Measurements from ENCODE around the gene PLXNC1. TPM values are rescaled to one million over a fixed set of nuclear protein-coding genes. Genes with fewer than 3 reads are reported as not detected.
A peak's percentile ranks its signal among the peaks of the same experiment; 100 is the strongest.

Gene PLXNC1
- total and polyA plus RNA-seq, 3 donors from 2014 or later: 36.5 to 201 (median 96.5) TPM

GRCh38 chr12:94263011-94263811 lies 114.8 kb downstream of the PLXNC1 start:
- intact Hi-C loops (cut with DNase I; ENCODE audit: low total_unique reads): no loop called here
- peaks cover 36% of the 10 kb centered on the region for H3K4me1 ChIP-seq
- H3K27me3 ChIP-seq: no peaks in the 10 kb centered on the region
- H3K4me3 ChIP-seq: peak overlapping the region; percentile 47 to 51
- H3K9me3 ChIP-seq: no peaks in the 10 kb centered on the region
- DNase-seq: no peak
- TF ChIP-seq CTCF (IDR thresholded peaks at IDR 0.05) (no peak), POLR2A (IDR thresholded peaks at IDR 0.05) (no peak)
- peak overlapping the region; percentile 90 to 94 for H3K27ac ChIP-seq
- H3K36me3 ChIP-seq (ENCODE audit: low read depth, missing control alignments): no peaks in the 10 kb centered on the region
- 72 to 75% methylated on average over 3 to 14 of the region's 14 CpGs for WGBS, 2 donors

GRCh38 chr12:94263905-94264561 lies 115.7 kb downstream of the PLXNC1 start:
- peak overlapping the region; percentile 90 to 94 for H3K27ac ChIP-seq

GRCh38 chr12:94264736-94265485 lies 116.5 kb downstream of the PLXNC1 start:
- intact Hi-C loops (cut with DNase I; ENCODE audit: low total_unique reads): no loop called here
- DNase-seq: no peak
- H3K27ac ChIP-seq: no peak overlapping the region
- H3K9me3 ChIP-seq: no peaks in the 10 kb centered on the region
- H3K27me3 ChIP-seq: no peaks in the 10 kb centered on the region
- H3K36me3 ChIP-seq (ENCODE audit: low read depth, missing control alignments): no peaks in the 10 kb centered on the region
- H3K4me3 ChIP-seq: no peak overlapping the region
- TF ChIP-seq POLR2A (IDR thresholded peaks at IDR 0.05): no peak
- TF ChIP-seq CTCF (IDR thresholded peaks at IDR 0.05): no peak
- peaks cover 36% of the 10 kb centered on the region for H3K4me1 ChIP-seq
- 82 to 83% methylated on average over 19 of the region's 19 CpGs for WGBS, 2 donors

More at GRCh38 chr12:94263905-94264561, 115.7 kb downstream of the PLXNC1 start:
- Histone ChIP-seq H3K9me3 (no peaks in the 10 kb centered on the region), H3K4me3 (no peak overlapping the region), H3K4me1 (peaks cover 36% of the 10 kb centered on the region), H3K27me3 (no peaks in the 10 kb centered on the region), H3K36me3 (ENCODE audit: low read depth, missing control alignments) (no peaks in the 10 kb centered on the region)
- TF ChIP-seq CTCF (IDR thresholded peaks at IDR 0.05) (no peak), POLR2A (IDR thresholded peaks at IDR 0.05) (no peak)
- intact Hi-C loops (cut with DNase I; ENCODE audit: low total_unique reads): no loop called here
- no peak for DNase-seq
- 49 to 68% methylated on average over 20 of the region's 20 CpGs for WGBS, 2 donors

GRCh38 chr12:94265539-94265938 lies 117.2 kb downstream of the PLXNC1 start:
- Histone ChIP-seq H3K4me1 (peaks cover 36% of the 10 kb centered on the region), H3K36me3 (ENCODE audit: low read depth, missing control alignments) (no peaks in the 10 kb centered on the region), H3K27me3 (no peaks in the 10 kb centered on the region), H3K27ac (no peak overlapping the region), H3K4me3 (no peak overlapping the region), H3K9me3 (no peaks in the 10 kb centered on the region)
- intact Hi-C loops (cut with DNase I; ENCODE audit: low total_unique reads): no loop called here
- TF ChIP-seq POLR2A (IDR thresholded peaks at IDR 0.05): no peak
- no peak for TF ChIP-seq CTCF (IDR thresholded peaks at IDR 0.05)
- DNase-seq: peak; percentile 63
- 53 to 69% methylated on average over 7 of the region's 7 CpGs for WGBS, 2 donors
